Suppressor macrophage treated with lipopolysaccharide for 4 hours (primary cell): Measurements from ENCODE around the gene CADPS.
A peak's percentile ranks its signal among the peaks of the same experiment; 100 is the strongest.

ENCODE experiments used
- DNase-seq: peaks from one replicate; pipeline ENCODE4 v3.0.0-alpha.2; 2020

Gene CADPS

DNA sequence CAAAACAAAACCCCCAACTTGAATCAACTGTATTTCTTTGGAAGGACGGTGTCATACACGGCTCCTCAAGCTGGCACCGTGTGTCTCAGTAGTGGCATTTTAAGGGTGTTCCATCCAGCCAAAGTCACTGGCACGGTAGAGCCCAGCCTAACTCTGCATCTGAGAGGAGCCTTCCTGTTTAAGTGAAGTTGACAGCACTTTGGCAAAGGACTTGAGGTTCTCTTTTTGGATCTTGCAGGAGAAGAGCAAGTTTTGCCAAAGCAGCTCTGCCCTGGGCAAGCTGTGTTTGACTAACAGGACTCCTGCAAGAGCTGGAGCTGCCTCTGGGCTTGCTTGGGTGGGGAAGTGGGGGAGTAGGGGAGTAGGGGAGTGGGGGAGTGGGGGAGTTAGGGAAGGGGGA is 392.3 kb downstream of the CADPS start:
- DNase-seq, result no peak

GRCh38 chr3:62481962-62482361 is 393.3 kb downstream of the CADPS start:
- DNase-seq, result no peak

GRCh38 chr3:62480056-62480455 is 395.2 kb downstream of the CADPS start:
- no peak for DNase-seq

DNA sequence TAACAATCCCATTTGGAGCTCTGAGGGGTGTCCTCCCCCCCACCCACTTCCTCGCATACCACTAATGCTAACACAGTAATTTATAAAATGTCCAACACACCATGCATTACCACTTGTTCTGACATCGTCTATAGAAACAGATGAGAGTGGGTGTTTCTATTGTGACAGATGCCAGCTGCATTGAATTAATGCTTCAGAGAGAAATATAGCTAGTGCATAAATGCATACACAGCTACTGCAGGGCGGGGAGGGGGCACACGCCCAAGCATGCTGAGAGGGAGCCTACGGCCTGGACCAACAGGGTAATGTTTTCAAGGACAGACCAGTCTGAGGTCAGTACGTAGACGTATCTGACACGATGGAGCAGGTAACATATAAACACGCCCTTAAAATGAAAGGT is 395.9 kb downstream of the CADPS start:
- DNase-seq, result no peak

DNA sequence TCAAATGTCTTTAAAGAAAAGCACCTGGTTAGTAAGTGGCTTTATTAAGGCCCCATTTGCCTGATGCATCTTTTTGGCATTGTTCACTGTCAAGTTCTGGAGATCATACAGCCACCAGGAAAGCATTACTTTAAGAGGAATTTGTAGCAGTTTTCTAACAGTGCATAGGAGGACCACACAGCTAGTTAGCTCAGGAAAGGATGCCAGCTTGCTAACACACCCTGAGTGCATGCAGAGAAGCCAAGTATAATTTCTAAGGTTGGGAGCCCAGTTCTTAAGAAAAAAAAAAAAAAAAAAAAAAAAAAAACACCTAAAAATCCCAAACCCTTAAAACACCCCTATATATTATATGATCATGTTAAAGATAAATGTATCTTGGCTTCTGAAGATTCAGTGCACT is 399.9 kb downstream of the CADPS start:
- no peak for DNase-seq

GRCh38 chr3:62467966-62468722 is 407.1 kb downstream of the CADPS start:
- DNase-seq, result no peak

- DNase-seq, result no peak
These were observed 412.4 kb downstream of the CADPS start for GRCh38 chr3:62462788-62463187.

DNA sequence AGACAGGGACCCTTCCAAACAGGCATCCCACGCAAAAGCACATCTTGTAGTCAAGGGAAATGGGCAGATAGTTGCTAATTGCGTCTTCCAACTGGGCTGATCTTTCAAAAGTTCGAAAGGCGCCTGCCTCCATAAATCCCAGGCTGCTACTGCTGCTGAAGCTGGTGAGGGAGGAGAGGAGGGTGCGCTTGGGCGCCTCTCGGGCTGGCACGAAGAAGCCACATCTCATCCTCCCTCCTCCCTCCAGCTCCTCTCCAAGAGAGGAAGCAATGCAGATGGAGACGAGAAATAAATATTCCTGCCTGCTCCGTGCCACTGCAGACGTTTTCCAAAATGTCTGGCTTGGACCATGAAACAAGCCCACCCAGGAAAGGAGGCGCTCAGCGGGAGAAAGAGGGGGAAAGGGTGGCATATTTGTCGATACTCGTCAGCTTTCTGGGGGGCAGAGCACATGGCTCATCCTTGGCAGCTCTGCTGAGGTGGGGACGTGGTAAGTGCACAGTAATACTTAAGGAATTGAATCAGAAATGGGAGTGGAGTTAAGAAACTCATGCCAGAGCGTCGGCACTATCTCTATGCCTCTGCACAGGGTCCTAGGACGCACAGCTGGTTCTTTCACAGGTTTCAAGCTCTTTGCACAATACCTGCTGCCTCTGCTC is 413.0 kb downstream of the CADPS start:
- DNase-seq, result no peak

GRCh38 chr3:62454916-62455315 is 420.3 kb downstream of the CADPS start:
- no peak for DNase-seq

GRCh38 chr3:62453448-62453847 is 421.8 kb downstream of the CADPS start:
- no peak for DNase-seq

DNA sequence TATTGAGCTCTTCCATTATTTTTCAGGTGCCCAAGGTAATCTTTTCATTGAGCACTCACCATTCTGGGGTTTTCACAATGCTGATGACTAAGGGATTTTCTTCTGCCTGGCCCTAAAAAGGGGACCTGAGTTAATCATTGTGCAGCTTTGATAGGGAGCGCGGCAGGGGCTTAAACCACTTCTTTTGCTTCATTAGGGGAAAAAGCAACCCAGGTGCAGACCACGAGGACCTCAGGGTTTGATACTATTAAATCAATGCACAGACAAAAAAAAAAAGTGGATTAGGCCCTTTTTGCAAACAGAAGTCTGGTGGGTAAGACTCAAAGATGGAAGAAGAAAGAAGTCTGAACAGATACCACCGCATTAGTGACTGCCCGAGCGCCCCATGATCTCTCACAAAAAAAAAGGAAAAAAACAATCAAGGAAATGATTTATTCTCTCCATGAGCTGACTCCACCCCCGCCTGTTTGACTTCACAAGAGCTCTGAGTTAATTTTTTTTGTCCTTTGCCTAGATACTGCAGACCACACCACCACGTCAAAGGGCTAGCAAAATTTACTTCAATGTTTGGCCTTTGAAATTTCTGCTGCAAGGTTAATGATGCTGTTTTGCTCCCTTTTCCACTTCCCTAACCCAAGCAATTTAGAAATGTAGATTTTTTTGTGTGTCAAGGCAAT is 423.9 kb downstream of the CADPS start:
- no peak for DNase-seq

DNA sequence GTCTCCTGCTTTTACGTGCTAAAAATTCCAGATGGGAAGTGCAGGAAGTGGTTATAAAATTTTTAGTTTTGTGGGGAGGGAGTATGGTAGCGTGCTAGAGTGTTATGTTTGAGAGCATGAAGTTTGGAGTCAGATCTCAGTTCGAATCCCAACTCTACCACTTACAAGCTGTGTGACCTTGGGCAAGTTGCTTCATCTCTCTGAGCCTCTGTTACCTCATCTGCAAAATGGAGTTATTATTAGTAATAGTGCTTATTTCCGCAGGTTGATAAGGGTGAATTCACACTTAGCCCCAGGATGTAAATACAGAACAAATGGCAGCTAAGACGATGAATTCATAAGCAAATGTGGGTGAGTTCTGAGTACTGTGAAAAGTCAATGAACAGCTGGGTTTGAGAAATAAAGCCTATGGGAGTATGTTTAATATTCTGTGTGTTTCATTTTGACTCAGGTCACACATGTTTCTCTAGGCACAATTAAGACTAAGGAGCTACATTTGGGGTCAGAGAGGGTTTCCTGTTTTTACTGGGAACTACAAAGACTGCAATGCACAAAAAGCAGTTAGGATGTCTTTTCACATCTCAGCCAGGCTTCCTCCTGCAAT is 428.8 kb downstream of the CADPS start:
- DNase-seq, result no peak

DNA sequence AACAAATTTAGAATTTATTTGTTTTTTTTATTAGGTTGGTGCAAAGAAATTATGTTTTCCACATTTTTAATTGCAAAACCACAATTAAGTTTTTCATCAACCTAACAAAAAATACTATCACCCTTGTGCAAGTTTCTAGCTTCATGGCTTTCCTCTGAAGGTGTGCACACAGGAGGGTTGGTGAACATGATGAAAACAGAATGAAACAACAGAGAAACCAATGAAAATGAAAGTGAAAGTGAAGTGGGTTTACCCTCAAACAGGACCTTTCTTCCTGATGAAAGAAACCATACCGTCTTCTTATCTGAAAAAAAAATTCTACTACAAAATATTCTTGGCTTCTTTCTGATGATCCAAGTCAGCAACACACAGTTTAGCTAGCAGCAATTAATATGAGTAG is 429.9 kb downstream of the CADPS start:
- DNase-seq, result peak; percentile 5

DNA sequence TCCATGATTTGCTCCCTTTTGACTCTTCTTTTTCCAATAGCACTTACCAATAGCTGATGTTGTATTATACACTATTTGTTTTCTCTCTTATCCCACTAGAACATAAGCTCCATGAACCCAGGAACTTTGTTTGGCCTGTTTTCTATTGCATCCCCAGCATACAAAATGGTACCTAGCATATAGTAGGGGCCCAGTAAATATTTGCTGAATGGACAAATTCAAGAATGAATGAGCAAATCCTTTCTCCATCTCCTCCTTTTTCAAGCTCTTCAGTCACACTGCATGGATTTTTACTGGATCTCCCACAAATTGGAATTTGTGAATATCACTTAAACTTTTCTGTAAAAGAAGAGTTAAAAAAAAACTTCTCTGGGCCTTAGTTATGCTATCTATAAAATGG is 435.2 kb downstream of the CADPS start:
- no peak for DNase-seq

DNA sequence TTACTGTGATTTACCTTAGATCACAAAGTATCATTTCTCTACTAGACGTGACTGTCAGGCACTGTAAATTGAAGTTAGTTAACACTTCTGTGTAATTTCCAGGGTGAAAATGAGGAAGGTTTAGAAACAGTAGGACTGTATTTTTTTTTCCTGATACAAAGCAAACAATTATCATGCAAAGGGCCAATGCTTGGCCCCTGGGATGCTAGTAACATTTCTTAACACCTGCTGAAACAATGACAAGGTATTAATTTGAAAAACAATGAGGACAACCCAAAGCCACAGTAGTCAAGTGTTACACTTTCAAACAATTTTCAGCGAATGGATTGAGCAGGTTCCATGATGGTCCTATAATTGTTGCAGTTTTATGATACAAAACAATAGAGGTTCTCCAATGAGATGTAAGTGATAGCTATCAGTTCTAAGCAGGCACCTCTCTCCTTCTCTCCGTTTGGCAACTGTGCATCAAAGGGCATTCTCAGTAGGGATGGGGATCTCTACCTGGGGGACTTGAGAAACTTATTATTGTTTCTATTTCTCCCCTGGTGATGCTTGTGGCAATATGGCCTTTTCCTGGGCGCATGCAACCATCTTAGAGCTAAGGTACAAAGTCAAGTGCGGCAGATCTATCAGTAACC is 435.9 kb downstream of the CADPS start:
- no peak for DNase-seq

GRCh38 chr3:62436785-62437184 is 438.4 kb downstream of the CADPS start:
- DNase-seq, result no peak

DNA sequence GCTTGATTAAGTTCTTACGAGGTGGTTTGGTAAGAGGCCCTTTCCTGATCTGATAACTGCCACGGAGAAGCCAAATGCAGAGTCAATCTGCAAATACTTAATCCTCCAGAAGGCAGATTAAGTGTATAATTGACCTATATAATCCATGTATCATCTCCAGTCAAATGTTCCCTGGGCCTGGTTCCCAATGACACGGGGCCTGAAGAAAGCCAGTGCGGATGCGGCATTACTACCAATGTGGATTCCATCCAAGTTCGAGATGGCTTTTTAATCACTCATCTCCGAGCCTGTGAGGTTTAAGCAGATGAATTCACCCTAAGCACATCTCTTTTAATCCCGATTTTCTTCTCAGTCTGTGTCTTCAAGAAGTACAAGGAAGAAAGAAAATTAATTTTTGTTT is 441.8 kb downstream of the CADPS start:
- no peak for DNase-seq

DNA sequence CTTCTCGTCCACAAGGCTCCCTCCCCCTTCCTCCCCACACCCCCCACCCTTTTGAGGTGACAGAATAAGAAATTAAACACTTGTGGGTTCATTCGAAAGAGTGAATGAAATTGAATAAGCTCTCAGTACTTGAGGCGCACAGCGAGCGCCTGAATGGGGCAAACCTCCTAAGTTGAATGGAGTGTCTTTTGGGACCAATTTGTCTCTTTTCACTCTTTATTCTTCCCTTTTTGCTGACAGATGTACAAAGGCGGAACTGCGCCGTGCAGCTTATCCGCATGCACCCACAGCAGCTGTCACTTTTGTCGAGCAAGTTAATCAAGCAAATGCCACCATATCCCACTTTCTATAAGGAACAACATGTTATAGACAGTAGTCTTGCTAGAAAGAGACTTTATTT is 454.0 kb downstream of the CADPS start:
- no peak for DNase-seq

DNA sequence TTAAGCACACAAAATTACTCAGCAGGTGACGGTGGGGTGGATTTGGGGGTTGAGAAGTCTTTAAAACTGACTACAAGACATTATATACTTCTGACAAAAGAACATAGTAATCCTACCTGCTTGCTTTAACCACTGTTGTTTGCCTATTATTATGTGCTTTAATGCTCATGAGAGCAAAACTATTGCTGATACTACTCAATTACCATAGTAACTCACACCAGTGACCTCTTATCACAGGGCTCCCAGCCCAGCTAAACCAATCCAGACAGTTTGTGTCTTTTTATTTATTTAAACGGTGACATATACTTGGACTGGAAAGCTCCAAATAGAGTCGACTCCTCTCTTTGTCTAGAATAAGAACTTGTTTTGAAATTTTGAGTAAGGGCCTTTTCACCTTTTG is 459.1 kb downstream of the CADPS start:
- no peak for DNase-seq

DNA sequence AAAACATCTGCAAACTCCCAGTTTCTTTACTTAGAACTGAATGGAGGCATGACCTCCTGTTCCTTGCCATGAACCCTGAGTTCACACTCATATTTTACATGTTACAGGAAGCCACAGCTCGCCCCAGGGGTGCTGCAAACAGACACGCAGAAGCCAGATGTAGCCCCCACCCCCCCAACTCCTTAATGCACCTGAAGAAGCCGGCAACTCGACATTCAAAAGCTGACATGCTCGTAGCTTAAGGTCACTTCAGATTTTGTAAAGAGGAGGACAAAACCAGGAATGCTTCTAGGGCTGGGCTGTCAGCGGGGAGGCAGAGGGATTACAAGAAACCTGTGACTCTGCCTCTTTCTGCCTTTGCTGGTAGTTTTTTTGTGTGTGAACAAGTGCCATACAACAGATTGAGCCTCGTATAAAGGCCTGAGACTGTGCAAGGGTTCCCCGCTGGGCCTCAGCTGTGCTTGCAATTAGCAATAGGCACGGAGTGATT is 459.9 kb downstream of the CADPS start:
- DNase-seq, result no peak

DNA sequence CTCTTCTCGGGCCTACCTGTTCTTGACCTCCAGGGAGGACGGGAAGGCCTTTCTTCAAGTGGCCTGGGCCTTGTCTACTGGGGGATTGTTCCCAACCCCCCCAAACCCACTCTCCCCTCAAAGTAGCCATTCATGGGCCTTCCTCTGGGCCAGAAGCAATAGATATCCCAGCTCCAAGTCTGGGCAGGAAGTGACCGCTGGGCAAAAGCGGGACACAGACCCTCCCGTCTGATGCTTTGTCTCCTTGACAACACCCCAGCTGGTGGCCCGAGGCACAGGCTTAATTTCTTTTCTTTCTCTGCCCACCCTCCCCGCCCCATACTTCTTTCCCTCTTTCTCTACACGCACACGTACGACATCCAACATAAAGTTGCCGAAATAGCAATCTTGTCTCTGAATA is 460.4 kb downstream of the CADPS start:
- no peak for DNase-seq

DNA sequence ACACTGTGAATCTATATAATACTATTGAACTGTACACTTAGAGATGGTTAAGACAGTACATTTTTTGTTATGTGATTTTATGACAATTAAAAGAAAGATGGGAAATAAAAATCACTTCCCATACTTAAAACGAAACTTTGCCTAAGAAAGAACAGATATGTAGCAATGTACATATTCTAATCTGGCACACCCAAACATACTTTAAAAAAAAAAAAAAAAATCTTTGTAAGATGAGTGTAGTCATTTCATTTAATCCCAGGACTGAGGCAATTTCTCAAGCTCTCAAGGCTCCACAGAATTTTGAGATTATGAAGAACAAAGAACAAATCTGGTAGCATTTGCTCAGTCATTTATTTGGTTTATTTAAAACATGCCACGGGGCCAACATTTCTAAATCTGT is 461.5 kb downstream of the CADPS start:
- no peak for DNase-seq

GRCh38 chr3:62406945-62407344 is 468.3 kb downstream of the CADPS start:
- DNase-seq, result no peak
